MG63 (cell line): ENCODE measurements around the gene CENATAC. TPM values are rescaled to one million over a fixed set of nuclear protein-coding genes. Genes with fewer than 3 reads are reported as not detected.
A peak's percentile ranks its signal among the peaks of the same experiment; 100 is the strongest.
"Not testable (repeated sequence)": the region's sequence is repeated elsewhere in the genome, so short reads cannot be mapped to it uniquely, and the experiment has no call there.

Source experiments
- DNase-seq: peaks from one replicate; pipeline ENCODE4 v3.0.0-alpha.2; 2020
- H3K27me3 ChIP-seq: fragments of 250-450 bp; sonication (Bioruptor Pico); 2 replicates; pipeline ENCODE4 v1.5.1; 2020; ENCODE audit warnings: mild to moderate bottlenecking, moderate library complexity
- H3K36me3 ChIP-seq: fragments of 250-450 bp; sonication (Bioruptor Pico); 2 replicates; pipeline ENCODE4 v1.5.1; 2020; ENCODE audit warnings: mild to moderate bottlenecking, moderate library complexity
- H3K4me3 ChIP-seq: fragments of 250-450 bp; sonication (Bioruptor Pico); 2 replicates; pipeline ENCODE4 v1.5.1; 2020; ENCODE audit warnings: mild to moderate bottlenecking, moderate library complexity
- H3K9me3 ChIP-seq: fragments of 250-450 bp; sonication (Bioruptor Pico); 2 replicates; pipeline ENCODE4 v1.5.1; 2020; ENCODE audit warnings: mild to moderate bottlenecking, moderate library complexity
- total RNA-seq: library from RNA; depleted of rRNA; stranded (reverse); fragments of >200 nt; shearing (Covaris generic); gene quantifications from 2 replicates; pipeline ENCODE4 v1.2.3, GENCODE V29; 2014; ENCODE audit warnings: low replicate concordance; rRNA removed

CENATAC gene
- 3.4 and 12.7 TPM in 2 replicates for total RNA-seq

GRCh38 chr11:118997627-118998387 is at the start of gene CENATAC:
CENATAC (plus strand) TSS chr11:118998138; CDS start chr11:118998198, 60 bp downstream.
- Histone ChIP-seq H3K27me3 (no peaks in the 10 kb centered on the region), H3K36me3 (peaks cover 31% of the 10 kb centered on the region), H3K9me3 (no peaks in the 10 kb centered on the region), H3K4me3 (peak within 1 kb of the TSS; percentile 92)
- peak; percentile 94 for DNase-seq

DNA sequence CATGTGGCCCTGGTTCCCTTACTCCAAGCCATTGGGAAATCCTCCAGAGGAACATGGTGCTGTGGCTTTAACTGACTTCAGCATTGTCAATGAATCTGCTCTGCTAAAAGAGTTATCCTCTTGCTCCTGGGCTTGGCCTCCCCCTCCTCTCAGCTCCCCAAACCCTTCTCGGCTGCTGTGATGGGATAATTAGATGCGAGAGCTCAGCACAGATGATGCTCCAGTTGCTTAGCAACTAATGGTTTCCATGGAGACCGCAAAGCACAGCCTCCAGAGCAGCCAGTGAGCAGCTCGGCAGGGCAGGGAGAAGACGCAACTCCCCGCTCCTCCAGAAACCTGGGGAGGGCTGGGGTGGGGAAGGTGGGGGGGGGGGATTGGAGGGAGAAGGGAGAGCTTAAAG is 44.7 kb upstream of the CENATAC start:
- DNase-seq: no peak
- Histone ChIP-seq H3K27me3 (no peaks in the 10 kb centered on the region), H3K36me3 (no peaks in the 10 kb centered on the region), H3K9me3 (no peaks in the 10 kb centered on the region), H3K4me3 (no peak overlapping the region)

- H3K9me3 ChIP-seq, H3K27me3 ChIP-seq, DNase-seq: not testable (repeated sequence)
Measured at GRCh38 chr11:118953976-118954375, 44.0 kb upstream of the CENATAC start.

DNA sequence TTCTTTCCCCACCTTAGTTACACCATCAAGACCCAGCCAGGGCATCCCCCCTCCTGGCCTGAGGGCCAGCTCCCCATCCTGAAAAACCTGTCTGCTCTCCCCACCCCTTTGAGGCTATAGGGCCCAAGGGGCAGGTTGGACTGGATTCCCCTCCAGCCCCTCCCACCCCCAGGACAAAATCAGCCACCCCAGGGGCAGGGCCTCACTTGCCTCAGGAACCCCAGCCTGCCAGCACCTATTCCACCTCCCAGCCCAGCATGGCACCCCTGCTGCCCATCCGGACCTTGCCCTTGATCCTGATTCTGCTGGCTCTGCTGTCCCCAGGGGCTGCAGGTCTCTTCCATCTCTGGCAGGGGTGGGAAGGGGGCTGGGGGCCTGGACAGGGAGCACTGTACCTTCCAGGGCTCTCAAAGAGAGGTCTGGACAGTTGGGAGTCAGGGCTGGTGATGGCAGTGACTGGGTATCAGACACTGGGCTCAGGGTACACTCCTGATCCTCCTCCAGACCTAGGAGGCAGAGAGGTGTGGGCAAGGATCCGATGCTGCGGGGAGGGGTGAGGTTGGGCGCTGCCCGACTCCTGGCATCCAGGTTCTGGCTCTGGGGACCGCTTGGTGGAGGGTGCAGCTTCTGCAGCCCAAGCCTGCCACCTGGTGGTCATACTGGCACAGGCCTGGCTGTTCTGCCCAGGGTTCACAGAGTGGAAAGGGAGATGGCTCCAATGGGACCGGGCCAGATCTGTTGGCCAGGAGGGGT is 41.7 kb upstream of the CENATAC start, which contains the start of gene UPK2:
Gene UPK2, plus strand, starts transcription at position 205 of the 753 bp plus-strand sequence. Its CDS starts 53 bp downstream, at position 258.
- H3K27me3 ChIP-seq: no peaks in the 10 kb centered on the region

More at GRCh38 chr11:118953976-118954375, 44.0 kb upstream of the CENATAC start:
- H3K4me3 ChIP-seq, H3K36me3 ChIP-seq: not testable (repeated sequence)

GRCh38 chr11:118956847-118957469 is 41.0 kb upstream of the CENATAC start:
- no peaks in the 10 kb centered on the region for H3K9me3 ChIP-seq
- no peak for DNase-seq
- no peaks in the 10 kb centered on the region for H3K36me3 ChIP-seq
- H3K27me3 ChIP-seq: no peaks in the 10 kb centered on the region
- H3K4me3 ChIP-seq: no peak overlapping the region

More for the DNA sequence above, 41.7 kb upstream of the CENATAC start, which contains the start of gene UPK2:
- Histone ChIP-seq H3K9me3 (no peaks in the 10 kb centered on the region), H3K4me3 (no peak within 1 kb of the TSS), H3K36me3 (no peaks in the 10 kb centered on the region)
- DNase-seq: peak; percentile 81

DNA sequence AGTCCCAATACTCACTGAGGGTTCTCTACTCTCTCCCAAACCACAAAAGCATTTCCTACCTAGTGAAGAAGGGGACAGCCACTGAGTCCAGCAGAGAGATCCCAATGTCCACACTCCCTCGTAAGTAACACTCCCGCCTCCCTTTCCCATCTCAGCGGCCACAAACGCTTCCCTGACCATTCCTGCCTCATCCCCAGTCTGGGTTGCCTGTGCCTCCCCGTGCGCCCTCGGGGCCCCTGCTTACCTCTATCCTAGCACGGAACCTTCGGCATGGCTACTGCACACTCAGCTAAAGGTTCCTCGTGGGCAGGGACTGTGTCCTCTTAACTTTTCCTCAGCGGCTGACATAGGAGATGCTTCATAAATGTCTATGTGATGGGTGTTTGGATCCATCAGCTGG is 40.4 kb upstream of the CENATAC start:
- Histone ChIP-seq H3K9me3 (no peaks in the 10 kb centered on the region), H3K27me3 (no peaks in the 10 kb centered on the region), H3K4me3 (no peak overlapping the region), H3K36me3 (no peaks in the 10 kb centered on the region)
- no peak for DNase-seq

GRCh38 chr11:118957968-118958367 is 40.0 kb upstream of the CENATAC start:
- Histone ChIP-seq H3K27me3 (no peaks in the 10 kb centered on the region), H3K9me3 (no peaks in the 10 kb centered on the region), H3K4me3 (no peak overlapping the region), H3K36me3 (no peaks in the 10 kb centered on the region)
- no peak for DNase-seq

- H3K36me3 ChIP-seq: no peaks in the 10 kb centered on the region
- no peaks in the 10 kb centered on the region for H3K27me3 ChIP-seq
- DNase-seq: no peak
- no peaks in the 10 kb centered on the region for H3K9me3 ChIP-seq
- H3K4me3 ChIP-seq: no peak overlapping the region
Measured at GRCh38 chr11:118958577-118958976, 39.4 kb upstream of the CENATAC start.

DNA sequence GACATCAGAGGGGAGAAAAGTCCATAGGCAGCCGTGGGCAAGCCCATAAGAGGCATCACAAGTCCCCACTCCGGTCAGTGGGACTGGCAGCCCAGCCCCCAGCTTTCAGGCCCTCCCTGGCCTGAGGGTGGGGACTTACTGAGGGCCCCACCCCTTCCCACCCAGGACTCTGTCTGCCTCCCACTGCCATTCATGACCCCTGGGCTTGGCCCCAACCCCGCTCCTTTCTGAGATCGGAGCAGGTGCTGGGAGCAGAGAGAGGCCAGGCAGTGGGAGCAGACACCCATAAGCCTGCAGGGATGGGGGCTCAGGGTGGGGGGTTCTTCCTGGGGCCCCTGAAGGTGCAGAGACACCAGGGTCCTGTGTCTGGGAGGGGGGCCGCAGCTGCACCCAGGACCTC is 36.7 kb upstream of the CENATAC start:
- no peaks in the 10 kb centered on the region for H3K27me3 ChIP-seq
- DNase-seq: no peak
- no peak overlapping the region for H3K4me3 ChIP-seq
- no peaks in the 10 kb centered on the region for H3K9me3 ChIP-seq
- no peaks in the 10 kb centered on the region for H3K36me3 ChIP-seq

DNA sequence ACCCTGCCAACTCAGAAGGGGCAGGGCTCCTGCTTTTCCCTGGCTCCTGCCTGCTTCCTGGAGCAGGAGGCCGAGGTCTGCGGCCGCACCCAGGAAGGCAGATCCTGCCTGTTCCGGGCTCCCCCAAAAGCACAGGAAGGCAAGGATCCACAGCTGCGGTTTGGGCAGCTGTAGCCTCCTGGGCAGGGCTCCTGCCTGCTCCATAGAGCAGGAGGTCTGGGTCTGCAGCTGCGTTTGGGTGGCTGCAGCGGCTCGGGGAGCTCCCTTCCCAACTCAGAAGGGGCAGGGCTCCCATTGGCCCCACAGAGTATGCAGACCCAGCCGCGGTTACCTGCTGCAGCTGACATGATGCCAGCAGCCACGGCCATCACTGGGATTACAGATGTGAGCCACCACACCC is 36.3 kb upstream of the CENATAC start:
- Histone ChIP-seq H3K4me3 (no peak overlapping the region), H3K9me3 (no peaks in the 10 kb centered on the region), H3K36me3 (no peaks in the 10 kb centered on the region), H3K27me3 (no peaks in the 10 kb centered on the region)
- DNase-seq: no peak

DNA sequence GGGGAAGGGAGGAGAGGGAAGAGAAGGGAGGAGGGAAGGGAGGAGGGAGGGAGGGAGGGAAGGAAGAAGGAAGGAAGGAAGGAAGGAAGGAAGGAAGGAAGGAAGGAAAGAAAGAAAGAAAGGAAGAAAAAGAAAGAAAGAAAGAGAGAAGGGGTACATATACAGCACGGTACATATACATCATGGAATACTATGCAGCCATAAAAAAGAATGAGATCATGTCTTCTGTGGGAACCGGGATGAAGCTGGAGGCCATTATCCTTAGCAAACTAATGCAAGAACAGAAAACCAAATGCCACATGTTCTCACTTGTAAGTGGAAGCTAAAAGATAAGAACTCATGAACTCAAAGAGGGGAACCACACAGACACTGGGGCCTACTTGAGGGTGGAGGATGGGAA is 28.4 kb upstream of the CENATAC start:
- not testable (repeated sequence) for H3K4me3 ChIP-seq, H3K27me3 ChIP-seq, DNase-seq, H3K9me3 ChIP-seq, H3K36me3 ChIP-seq

DNA sequence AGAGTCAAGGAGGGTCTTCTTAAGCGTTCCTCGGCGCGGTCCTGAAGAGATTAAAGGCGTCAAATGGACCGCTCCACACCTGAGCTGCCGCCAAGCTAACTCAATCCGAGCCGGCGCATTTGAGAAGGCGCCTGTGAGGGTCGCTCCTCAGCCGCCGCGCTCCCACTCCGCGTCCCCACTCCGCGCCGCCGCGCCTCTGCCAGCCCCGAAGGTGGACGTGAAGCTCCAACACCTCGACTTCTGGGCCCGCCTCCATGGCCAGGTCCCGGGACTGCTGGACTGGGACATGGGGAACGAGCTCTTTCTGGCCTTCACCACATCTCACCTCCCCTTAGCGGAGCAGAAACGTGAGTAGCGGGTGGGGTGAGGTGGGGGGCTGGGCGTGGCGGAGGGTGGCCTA is 26.3 kb upstream of the CENATAC start, which contains the start of gene FOXR1:
Gene FOXR1, plus strand, starts transcription at position 116 of the 400 bp plus-strand sequence. Its CDS starts 171 bp downstream, at position 287.
- no peaks in the 10 kb centered on the region; the same call in 1 of the 2 replicates for H3K9me3 ChIP-seq
- no peak within 1 kb of the TSS for H3K4me3 ChIP-seq
- H3K36me3 ChIP-seq: no peaks in the 10 kb centered on the region
- no peaks in the 10 kb centered on the region for H3K27me3 ChIP-seq
- no peak for DNase-seq

DNA sequence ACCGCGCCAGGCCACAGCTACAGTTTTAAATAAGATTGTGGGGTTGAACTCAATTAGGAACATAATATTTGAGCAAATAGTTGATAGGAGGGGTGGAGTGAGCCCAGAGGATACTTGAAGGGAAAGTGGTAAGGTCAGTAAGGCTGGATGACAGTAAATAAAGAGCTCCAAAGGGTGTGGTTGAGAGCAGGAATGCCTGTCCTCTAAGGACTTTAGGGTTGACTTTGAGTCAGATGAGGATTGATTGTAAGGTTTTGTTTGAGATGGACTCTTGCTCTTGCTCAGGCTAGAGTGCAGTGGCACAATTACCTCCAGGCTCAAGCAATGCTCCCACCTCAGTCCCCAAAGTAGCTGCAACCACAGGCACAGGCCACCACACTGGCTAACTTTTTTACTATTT is 24.0 kb upstream of the CENATAC start:
- DNase-seq: no peak
- Histone ChIP-seq H3K27me3 (no peaks in the 10 kb centered on the region), H3K4me3 (no peak overlapping the region), H3K9me3 (no peaks in the 10 kb centered on the region; the same call in 1 of the 2 replicates), H3K36me3 (no peaks in the 10 kb centered on the region)

DNA sequence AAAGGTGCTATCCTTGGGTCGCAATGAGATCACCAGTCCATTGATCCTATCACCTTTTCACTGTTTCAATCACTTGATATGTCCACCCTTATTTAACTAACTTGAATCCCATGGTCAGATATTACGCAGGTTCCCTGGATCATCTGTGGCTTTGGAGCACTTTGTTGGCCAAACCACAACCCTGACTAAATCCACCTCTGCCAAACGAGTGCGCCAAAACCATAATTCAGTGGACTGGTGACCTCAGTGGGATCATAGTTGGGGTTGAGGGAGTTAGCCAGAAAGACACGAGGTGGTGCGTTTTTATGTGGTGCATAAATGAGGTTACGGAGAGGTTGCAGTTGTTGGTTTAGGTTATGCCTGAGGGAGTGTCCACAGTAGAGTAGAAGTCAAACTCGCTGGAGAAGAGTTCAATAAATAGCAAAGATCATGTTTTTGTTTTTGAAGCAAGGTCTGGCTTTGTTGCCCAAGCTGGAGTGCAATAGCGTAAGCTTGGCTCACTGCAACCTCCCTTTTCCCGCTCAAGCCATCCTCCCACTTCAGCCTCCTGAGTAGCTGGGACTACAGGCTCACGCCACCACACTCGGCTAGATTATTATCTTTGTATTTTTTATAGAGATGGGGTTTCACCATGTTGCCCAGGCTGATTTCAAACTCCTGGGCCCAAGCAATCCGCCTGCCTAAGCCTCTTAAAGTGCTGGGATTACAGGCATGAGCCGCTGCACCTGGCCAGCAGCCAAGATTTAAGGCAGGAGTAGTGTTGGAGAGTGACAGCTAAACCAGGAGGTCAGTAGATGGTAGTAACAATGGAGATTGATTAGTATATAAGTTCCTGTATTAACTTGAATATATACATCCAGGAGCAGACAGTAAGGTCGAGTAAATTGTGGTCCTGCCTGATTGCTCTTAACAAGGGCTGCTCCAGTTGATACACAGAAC is 21.9 kb upstream of the CENATAC start:
- no peaks in the 10 kb centered on the region for H3K36me3 ChIP-seq
- H3K4me3 ChIP-seq: no peak overlapping the region
- H3K9me3 ChIP-seq: no peaks in the 10 kb centered on the region; the same call in 1 of the 2 replicates
- H3K27me3 ChIP-seq: no peaks in the 10 kb centered on the region
- peak; percentile 83 for DNase-seq

GRCh38 chr11:118979434-118979833 is 18.5 kb upstream of the CENATAC start:
- no peak for DNase-seq
- Histone ChIP-seq H3K36me3 (no peaks in the 10 kb centered on the region), H3K9me3 (no peaks in the 10 kb centered on the region; the same call in 1 of the 2 replicates), H3K27me3 (no peaks in the 10 kb centered on the region), H3K4me3 (no peak overlapping the region)
